GM12874 (cell line): ENCODE results near the gene CDC14A.

Source experiments
- TF ChIP-seq, protein P1 (sequence below): IDR thresholded peaks from 2 replicates; pipeline ENCODE4 v1.5.1; 2011; ENCODE audit warnings: low read depth, mild to moderate bottlenecking, control low read depth, low read length, moderate library complexity; ENCODE audit not compliant: insufficient read depth

CDC14A gene

DNA sequence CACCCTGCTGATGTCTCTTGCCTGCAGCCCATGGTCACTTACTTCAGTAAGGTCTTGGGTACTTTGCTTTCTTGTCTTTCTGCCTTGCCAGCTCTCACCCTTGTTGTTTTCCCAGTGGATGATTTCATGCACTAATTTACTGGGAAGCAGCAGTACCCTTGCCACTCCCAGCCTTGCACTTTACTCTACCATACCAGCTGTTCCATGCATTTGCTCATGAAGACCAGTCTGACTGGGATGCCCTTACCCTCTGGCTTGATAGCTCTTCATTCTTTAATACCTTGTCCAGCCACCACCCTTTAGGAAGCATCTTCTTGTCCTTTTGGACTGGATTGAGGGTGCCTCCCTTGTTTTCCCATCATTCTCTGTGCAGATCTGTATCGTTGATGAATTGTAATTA, 28.3 kb downstream of the CDC14A start:
- TF ChIP-seq, protein P1, sequence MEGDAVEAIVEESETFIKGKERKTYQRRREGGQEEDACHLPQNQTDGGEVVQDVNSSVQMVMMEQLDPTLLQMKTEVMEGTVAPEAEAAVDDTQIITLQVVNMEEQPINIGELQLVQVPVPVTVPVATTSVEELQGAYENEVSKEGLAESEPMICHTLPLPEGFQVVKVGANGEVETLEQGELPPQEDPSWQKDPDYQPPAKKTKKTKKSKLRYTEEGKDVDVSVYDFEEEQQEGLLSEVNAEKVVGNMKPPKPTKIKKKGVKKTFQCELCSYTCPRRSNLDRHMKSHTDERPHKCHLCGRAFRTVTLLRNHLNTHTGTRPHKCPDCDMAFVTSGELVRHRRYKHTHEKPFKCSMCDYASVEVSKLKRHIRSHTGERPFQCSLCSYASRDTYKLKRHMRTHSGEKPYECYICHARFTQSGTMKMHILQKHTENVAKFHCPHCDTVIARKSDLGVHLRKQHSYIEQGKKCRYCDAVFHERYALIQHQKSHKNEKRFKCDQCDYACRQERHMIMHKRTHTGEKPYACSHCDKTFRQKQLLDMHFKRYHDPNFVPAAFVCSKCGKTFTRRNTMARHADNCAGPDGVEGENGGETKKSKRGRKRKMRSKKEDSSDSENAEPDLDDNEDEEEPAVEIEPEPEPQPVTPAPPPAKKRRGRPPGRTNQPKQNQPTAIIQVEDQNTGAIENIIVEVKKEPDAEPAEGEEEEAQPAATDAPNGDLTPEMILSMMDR, result no peak

DNA sequence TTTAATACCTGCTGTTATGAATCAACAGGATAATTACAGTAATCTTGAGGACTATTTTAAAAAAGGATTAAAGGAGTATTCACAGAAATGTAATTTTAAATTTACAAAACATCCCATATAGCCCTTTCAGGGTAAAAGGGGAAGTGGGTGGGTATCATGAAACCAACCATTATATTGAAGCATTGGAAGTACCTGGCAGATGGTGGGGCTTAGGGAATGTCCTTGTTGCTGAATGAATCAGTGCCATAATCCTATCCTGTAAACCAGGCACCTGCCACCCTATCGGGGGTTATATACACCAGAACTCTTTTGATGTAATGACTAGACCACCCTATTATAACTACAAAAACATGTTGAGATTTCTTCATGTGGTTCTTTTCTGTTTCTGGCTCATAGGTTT, 30.4 kb downstream of the CDC14A start:
- TF ChIP-seq, protein P1, result no peak

DNA sequence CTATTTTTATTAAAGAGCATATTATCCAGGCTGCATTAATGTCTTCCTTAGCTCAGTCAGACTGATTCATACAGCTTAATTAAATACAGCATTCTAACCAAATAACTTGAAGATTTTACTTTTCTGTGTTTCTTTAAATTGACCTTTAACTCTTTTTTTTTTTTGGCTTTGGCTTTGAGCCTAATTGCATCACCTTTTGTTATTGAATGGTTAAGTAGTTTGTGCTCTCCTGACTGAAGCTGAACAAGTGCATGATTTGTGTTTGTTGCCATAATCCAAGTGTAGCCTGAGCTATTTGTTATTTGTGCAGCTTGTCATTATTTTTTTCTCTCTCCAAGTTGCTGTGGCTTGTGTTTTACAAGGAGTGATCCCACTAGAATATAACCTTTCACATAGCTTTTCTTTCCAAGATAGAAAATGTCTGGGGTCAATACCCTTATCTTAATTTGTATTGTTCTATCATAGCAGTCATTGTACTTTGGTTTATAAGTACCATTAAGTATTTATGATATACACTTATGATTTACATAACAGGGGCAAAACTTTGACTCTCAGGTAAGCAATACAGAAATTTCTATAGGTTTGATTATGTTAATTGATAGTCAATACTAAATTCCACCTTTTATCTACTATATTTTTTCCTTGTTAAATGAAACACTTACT, 31.6 kb downstream of the CDC14A start:
- TF ChIP-seq, protein P1, result no peak

DNA sequence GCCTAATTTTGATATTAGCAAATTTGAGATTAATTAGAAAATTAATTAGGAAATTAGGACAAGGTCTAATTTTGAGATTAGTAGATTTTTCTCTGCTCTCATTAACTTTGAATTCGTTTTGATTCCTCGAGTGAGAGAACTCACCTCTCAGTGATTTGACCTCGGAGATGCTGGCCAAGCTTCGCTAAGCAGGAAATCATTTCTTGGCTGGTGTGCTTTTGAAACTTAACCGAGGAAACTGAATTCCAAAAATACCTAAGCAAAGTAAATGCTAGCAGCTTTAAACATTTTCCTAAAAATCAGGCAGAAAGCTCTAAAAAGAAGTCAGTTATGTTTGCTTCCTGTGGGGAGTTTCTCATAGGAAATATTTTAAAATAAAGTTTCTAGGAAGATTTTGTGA, 34.9 kb downstream of the CDC14A start:
- TF ChIP-seq, protein P1, result no peak

DNA sequence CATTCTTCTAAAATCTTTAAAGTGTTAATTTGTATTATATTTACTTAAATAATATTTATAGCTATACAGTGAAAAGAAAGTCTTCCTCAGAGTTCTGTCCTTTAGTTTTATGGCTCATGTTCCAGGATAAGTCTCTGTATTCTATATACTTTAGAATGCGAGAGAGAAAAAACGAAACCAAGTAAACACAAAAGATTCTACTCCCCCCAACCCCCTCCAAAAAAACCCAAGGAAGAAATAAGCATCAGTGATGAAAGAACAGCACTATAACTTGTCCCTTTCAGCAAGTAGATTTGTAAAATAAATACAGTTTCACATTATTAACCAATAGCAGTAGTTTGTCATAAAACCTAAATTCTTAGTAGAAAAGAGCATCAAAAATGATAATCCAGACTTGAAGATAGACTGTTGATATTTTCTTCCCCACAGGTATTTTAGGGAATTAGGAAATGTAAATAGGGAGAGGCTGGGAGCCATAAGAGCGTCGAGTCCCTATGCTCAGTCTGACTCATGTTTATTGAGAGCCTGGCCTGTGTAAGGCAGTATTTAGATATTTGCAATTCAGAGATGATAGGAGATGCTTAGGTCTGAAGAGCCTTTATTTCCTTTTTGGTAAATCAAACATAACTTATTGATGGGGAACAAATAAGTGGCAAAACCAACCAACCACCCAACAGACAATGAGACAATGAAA, 35.5 kb downstream of the CDC14A start:
- TF ChIP-seq, protein P1, result no peak

- TF ChIP-seq, protein P1, result no peak
Measured at GRCh38 chr1:100390531-100390930, 38.2 kb downstream of the CDC14A start.

GRCh38 chr1:100391675-100392074, 39.4 kb downstream of the CDC14A start:
- TF ChIP-seq, protein P1, result no peak
